DOHH2 (cell line): ENCODE results near the gene OSCAR.

Source experiments
- EZH2phosphoT487 ChIP-seq: fragments of 200-600 bp; sonication (generic); IDR thresholded peaks from 2 replicates; pipeline ENCODE4 v1.6.1; 2017; ENCODE audit warnings: borderline replicate concordance, mild to moderate bottlenecking, antibody characterized with exemption, low read length, moderate library complexity, mixed read lengths
- TF ChIP-seq, protein P1 (sequence below): fragments of 200-600 bp; sonication (generic); IDR thresholded peaks from one replicate; pipeline ENCODE4 v1.5.1; 2014; ENCODE audit warnings: antibody characterized with exemption, mild to moderate bottlenecking, low read depth, low read length; ENCODE audit not compliant: poor library complexity, severe bottlenecking

DNA sequence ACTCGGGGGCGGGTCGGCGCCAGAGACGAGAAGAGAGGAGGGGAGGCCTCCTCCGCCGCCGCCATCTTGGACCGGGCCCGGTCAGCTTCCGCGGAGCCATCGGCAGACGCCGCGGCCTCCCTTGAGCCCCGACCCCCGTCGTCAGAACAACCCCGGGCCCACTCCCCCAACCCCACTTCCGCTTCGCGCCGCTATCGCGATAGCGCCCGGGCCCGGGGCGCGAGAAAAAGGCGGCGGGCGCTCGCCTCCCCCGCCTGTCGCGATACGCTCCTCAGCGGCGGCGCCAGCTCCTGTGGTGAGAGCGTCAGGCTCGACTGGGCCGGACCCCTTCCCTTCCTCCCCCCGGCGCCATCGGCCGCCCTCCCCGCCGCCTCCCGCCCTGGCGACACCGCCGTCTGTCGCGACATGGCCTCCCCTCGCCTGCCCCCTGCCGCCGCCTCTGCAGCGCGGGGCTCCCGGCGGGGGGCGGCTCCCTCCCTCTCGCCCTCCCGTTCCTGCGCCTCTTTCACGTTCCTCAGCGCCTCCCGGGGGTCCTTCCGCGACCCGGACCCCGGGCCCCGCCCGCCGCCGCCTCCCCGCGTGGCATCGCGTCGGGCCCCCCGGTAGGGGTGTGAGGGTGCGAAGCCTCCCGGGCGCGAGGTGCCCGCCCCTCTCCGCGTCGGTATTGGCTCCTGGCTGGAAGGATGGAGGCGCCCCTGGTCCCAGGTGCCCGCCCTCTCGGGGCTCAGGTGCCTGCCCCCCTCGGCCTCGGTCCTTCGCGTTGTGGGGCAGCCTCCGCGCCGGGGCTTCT, 37.3 kb upstream of the OSCAR start, which contains the start of gene CNOT3:
- TF ChIP-seq, protein P1, sequence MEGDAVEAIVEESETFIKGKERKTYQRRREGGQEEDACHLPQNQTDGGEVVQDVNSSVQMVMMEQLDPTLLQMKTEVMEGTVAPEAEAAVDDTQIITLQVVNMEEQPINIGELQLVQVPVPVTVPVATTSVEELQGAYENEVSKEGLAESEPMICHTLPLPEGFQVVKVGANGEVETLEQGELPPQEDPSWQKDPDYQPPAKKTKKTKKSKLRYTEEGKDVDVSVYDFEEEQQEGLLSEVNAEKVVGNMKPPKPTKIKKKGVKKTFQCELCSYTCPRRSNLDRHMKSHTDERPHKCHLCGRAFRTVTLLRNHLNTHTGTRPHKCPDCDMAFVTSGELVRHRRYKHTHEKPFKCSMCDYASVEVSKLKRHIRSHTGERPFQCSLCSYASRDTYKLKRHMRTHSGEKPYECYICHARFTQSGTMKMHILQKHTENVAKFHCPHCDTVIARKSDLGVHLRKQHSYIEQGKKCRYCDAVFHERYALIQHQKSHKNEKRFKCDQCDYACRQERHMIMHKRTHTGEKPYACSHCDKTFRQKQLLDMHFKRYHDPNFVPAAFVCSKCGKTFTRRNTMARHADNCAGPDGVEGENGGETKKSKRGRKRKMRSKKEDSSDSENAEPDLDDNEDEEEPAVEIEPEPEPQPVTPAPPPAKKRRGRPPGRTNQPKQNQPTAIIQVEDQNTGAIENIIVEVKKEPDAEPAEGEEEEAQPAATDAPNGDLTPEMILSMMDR, result no peak
- TF ChIP-seq EZH2phosphoT487, result no peak
